ENCODE measurements around the gene RPS16.
A peak's percentile ranks its signal among the peaks of the same experiment; 100 is the strongest.
"Not testable (repeated sequence)": the region's sequence is repeated elsewhere in the genome, so short reads cannot be mapped to it uniquely, and the experiment has no call there.

Gene RPS16

GRCh38 chr19:39435499-39436349, at the start of gene RPS16:
TSS of gene RPS16 (minus strand) at chr19:39435949. CDS start at chr19:39435895, 54 bp downstream.
- peak; percentile 99 for DNase-seq (ENCODE audit: low read depth in 2 of 3, low spot score in 1 of 3)

GRCh38 chr19:39483141-39483540, 47.4 kb upstream of the RPS16 start:
- no peak for DNase-seq (ENCODE audit: low read depth in 2 of 3, low spot score in 1 of 3)

DNA sequence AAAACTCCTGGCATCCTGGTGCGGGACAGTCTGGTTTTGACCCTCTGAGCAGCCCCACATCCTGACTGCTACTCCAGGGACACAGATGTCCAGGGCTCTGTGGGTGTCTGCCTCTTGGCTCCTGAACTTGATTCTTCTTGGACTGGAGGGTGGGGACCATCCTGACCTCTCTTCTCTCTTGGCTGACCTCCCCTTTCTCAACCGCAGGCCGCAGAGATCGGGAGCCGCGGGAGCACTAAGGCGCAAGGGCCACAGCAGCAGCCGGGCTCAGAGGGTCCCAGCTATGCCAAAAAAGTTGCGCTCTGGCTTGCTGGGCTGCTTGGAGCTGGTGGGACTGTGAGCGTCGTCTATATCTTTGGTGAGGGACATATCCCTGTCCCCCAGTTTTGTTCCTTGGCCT, 45.9 kb upstream of the RPS16 start:
- DNase-seq (ENCODE audit: low read depth in 2 of 3, low spot score in 1 of 3), result no peak

DNA sequence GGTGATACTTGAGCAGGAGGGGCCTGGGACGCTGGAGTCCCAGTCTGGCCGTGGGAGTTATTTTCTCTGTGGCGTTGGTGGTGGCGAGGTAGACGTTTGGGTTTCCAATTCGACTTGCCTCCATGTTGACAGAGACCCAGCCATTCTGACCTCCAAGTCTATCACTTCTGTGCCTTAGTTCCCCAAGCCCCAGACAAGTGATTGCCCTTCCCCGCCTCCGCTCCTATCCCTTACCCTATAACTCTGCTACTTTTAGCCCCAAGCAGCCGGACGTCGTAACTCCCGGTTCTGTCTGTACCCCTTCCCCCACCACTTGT, 45.4 kb upstream of the RPS16 start:
- DNase-seq (ENCODE audit: low read depth in 2 of 3, low spot score in 1 of 3), result no peak

GRCh38 chr19:39480337-39481228, 44.8 kb upstream of the RPS16 start, which contains the start of gene TIMM50:
TSS of gene TIMM50 (plus strand) at chr19:39480838. CDS start at chr19:39480854, 16 bp downstream.
- DNase-seq (ENCODE audit: low read depth in 2 of 3, low spot score in 1 of 3), result peak; percentile 95 to 99 (median 98)

GRCh38 chr19:39479916-39480315, 44.2 kb upstream of the RPS16 start:
- no peak for DNase-seq (ENCODE audit: low read depth in 2 of 3, low spot score in 1 of 3)

GRCh38 chr19:39479319-39479801, 43.6 kb upstream of the RPS16 start:
- DNase-seq (ENCODE audit: low read depth in 2 of 3, low spot score in 1 of 3), result not testable (repeated sequence)

- DNase-seq (ENCODE audit: low read depth in 2 of 3, low spot score in 1 of 3), result no peak
These were observed 40.0 kb upstream of the RPS16 start for GRCh38 chr19:39475748-39476147.

GRCh38 chr19:39474139-39474620, 38.4 kb upstream of the RPS16 start:
- peak; percentile 32 to 69 (median 60) for DNase-seq (ENCODE audit: low read depth in 2 of 3, low spot score in 1 of 3)

DNA sequence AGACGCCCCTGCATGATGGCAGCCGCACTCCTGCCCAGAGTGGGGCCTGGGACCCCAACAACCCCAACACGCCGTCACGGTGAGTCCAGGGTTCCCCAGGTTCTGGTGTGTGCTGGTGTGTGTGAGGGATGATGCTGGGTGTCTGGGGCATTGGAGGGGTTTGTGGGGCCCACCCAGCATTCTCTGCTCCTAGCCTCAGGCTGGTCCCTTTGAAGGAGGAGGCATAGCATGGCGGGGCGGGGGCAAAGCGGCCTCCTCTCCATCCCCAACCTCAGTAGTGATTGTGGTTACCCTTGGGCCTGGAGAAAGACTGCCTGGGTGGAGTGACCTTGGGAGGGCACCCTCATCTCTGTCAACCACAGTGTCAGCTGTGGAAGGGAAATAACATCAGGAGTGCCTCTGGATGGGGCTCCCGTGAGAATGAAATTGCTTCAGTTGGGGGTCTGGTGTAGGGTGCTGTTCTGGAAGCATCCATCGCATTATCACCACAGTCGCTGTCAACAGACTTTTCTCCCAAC, 37.8 kb upstream of the RPS16 start:
- no peak for DNase-seq (ENCODE audit: low read depth in 2 of 3, low spot score in 1 of 3)

- no peak for DNase-seq (ENCODE audit: low read depth in 2 of 3, low spot score in 1 of 3)
These were observed 37.1 kb upstream of the RPS16 start for GRCh38 chr19:39472746-39473442.

DNA sequence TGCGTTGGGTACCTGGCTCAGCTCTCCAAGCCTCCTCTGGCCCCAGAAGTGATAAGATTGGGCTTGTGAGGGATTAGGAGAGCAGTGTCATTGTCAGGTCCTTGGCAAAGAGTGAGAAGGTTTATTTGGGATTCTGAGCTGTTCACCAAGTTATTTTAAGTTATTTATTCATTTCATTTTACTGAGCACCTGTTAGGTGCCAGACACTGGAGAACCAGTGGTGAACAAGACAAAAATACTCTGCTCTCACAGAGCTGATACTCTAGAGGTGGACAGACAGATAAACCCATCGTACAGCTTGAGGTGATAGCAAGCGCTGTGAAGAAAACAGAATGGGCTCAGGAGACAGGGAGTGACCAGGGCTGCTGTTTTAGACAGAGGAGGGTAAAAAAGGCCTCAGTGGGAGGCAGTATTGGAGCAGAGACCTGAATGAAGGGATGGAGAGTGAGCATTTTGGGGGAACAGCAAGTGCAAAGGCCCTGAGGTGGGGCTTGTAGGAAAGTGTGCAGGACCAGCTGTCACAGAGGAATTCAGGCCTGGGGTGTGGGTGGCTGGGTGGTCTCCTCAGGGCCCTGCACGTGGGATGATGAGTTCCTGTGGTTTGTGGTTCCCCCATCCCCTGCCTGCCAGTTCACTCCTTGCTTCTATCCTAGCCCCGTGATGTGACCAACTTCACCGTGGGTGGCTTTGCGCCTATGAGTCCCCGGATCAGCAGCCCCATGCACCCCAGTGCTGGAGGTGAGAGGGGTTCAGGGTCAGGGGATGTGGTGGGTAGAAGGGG, 36.2 kb upstream of the RPS16 start:
- DNase-seq (ENCODE audit: low read depth in 2 of 3, low spot score in 1 of 3), result no peak

- DNase-seq (ENCODE audit: low read depth in 2 of 3, low spot score in 1 of 3), result no peak
These were observed 35.1 kb upstream of the RPS16 start for GRCh38 chr19:39470724-39471339.

DNA sequence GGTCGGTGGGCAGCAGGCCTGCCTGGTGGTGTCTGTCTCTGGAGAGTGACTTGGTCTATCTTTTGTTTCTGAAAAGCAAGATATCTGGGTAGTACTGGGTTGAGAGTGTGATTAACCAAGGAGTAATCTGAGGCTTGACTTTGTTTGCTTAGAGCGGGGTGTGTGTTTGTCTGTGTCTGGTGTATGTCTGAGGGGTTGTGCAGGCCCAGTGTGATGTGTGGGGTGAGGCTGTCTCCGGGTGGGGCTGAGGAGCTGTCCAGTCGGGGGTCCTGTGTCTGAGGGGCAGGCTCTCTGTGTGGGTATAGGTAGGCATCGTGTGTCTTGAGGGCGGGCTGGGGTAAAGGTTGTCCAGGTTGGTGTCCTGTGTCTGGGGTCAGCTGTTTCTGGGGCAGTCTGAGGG, 33.8 kb upstream of the RPS16 start:
- no peak for DNase-seq (ENCODE audit: low read depth in 2 of 3, low spot score in 1 of 3)

DNA sequence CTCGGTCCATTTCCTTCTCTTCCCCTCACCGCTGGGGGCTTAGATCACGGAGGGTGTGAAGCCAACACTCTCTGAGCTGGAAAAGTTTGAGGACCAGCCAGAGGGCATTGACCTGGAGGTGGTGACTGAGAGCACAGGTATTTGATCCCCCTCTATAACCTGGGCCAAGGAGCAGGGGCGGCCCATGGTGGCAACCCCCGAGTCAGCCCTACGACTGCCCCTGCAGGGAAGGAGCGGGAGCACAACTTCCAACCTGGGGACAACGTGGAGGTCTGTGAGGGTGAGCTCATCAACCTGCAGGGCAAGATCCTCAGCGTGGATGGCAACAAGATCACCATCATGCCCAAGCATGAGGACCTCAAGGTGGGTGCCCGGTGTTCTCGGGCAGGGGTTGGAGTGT, 33.3 kb upstream of the RPS16 start:
- DNase-seq (ENCODE audit: low read depth in 2 of 3, low spot score in 1 of 3), result no peak

GRCh38 chr19:39467941-39468340, 32.2 kb upstream of the RPS16 start:
- DNase-seq (ENCODE audit: low read depth in 2 of 3, low spot score in 1 of 3), result no peak

- no peak for DNase-seq (ENCODE audit: low read depth in 2 of 3, low spot score in 1 of 3)
These were observed 30.4 kb upstream of the RPS16 start for GRCh38 chr19:39465956-39466747.

DNA sequence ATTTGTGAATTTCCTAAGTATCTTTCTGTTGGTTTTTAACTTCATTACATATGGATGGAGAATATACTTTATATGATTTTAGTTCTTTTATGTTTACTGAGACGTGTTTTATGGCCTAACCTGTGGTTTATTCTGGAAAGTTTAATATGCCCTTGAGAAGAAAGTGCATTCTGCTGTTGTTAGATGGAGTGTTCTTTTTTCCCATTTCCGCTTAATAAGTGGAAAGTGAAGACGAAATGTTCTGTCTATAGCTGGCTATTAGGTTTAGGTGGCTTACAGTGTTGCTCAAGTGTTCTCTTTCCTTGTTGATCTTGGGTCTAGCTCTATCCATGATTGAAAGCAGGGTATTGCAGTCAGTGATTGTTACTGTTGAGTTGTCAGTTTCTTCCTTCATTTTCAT, 27.7 kb upstream of the RPS16 start:
- no peak for DNase-seq (ENCODE audit: low read depth in 2 of 3, low spot score in 1 of 3)

DNA sequence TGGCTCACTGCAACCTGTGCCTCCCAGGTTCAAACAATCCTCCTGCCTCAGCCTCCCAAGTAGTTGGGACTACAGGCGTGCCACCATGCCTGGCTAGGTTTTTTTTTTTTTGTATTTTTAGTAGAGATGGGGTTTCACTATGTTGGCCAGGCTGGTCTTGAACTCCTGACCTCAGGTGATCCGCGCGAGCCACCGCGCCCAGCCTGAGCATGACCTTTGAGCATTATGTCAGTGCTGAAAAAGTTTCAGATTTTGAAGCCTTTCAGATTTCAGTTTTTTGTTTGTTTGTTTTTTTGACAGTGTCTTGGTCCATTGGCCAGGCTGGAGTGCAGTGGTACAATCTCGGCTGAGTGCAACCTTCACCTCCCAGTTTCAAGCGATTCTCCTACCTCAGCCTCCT, 15.5 kb upstream of the RPS16 start:
- DNase-seq (ENCODE audit: low read depth in 2 of 3, low spot score in 1 of 3), result not testable (repeated sequence)
